OCI-LY7 (cell line): ENCODE measurements around the gene MMD.

Experiments used
- CTCF ChIP-seq: fragments of 200-600 bp; sonication (generic); conservative IDR thresholded peaks from 2 replicates; pipeline ENCODE4 v1.5.1; 2014; ENCODE audit warnings: mild to moderate bottlenecking, antibody characterized with exemption, low read length, moderate library complexity, mixed read lengths
- EZH2phosphoT487 ChIP-seq: fragments of 200-600 bp; sonication (generic); IDR thresholded peaks from 2 replicates; pipeline ENCODE4 v1.6.1; 2018; ENCODE audit warnings: low read depth, borderline replicate concordance, mild to moderate bottlenecking, mixed run types, antibody characterized with exemption, low read length, moderate library complexity, mixed read lengths

GRCh38 chr17:55347341-55347740, 74.3 kb downstream of the MMD start:
- TF ChIP-seq EZH2phosphoT487 (no peak), CTCF (no peak)
